Endothelial cell (in vitro differentiated cells): ENCODE data around the gene ZNF648. TPM values are rescaled to one million over a fixed set of nuclear protein-coding genes. Genes with fewer than 3 reads are reported as not detected.

Source experiments
- DNase-seq: peaks from one replicate; pipeline ENCODE4 v3.0.0; 2021; ENCODE audit warnings: low spot score
- H3K27ac Mint-ChIP-seq: one replicate; pipeline ENCODE4 v1.8.0; 2021; ENCODE audit warnings: mixed read lengths, inconsistent platforms; ENCODE audit not compliant: unreplicated experiment
- H3K27me3 Mint-ChIP-seq: one replicate; pipeline ENCODE4 v1.8.0; 2021; ENCODE audit warnings: mild to moderate bottlenecking, moderate library complexity, mixed read lengths, inconsistent platforms; ENCODE audit not compliant: unreplicated experiment
- H3K36me3 Mint-ChIP-seq: one replicate; pipeline ENCODE4 v1.8.0; 2021; ENCODE audit warnings: mild to moderate bottlenecking, low read depth, mixed read lengths, inconsistent platforms; ENCODE audit not compliant: unreplicated experiment
- H3K4me1 Mint-ChIP-seq: one replicate; pipeline ENCODE4 v1.8.0; 2021; ENCODE audit warnings: mild to moderate bottlenecking, mixed read lengths, inconsistent platforms; ENCODE audit not compliant: unreplicated experiment
- H3K4me3 Mint-ChIP-seq: one replicate; pipeline ENCODE4 v1.8.0; 2021; ENCODE audit warnings: mild to moderate bottlenecking, mixed read lengths, inconsistent platforms; ENCODE audit not compliant: unreplicated experiment
- H3K9me3 Mint-ChIP-seq: one replicate; pipeline ENCODE4 v1.8.0; 2021; ENCODE audit warnings: mixed read lengths, inconsistent platforms; ENCODE audit not compliant: unreplicated experiment
- total RNA-seq: library from RNA; stranded (reverse); fragmentation: NEBNext Ultra II Directional; extraction: Animal tissue kit (Norgen Biotek cat#: 25700); gene quantifications from one replicate; pipeline ENCODE4 v1.2.1, GENCODE V29; 2021; ENCODE audit not compliant: unreplicated experiment
- TF ChIP-seq, protein P1 (sequence below): fragments of 200-600 bp; sonication (generic); IDR thresholded peaks from one replicate; pipeline ENCODE4 v1.5.0; 2021; ENCODE audit warnings: antibody characterized with exemption; ENCODE audit not compliant: unreplicated experiment

Gene ZNF648
- total RNA-seq, 1 donor from 2014 or later, result not detected

DNA sequence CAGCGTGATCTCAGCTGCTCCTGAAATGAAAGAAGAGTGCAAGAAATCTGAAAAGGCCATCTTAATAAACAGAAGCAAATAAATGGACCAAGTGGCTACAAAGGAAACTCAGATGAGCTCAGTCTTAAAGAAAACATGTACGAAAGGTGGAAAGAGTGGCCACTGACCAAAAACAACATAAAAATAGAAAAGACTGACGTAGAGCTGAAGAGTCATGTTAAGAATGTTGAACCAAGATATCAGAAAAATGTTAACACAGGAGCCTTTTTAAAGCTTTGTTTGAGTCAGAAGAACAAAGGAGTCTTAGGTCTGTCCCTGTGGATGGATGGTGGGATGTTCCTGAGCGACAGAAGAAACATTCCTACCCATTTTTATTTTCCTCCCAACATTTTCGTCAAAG is 30.8 kb upstream of the ZNF648 start:
- H3K36me3 Mint-ChIP-seq, result no peaks in the 10 kb centered on the region
- no peak overlapping the region for H3K27ac Mint-ChIP-seq
- H3K27me3 Mint-ChIP-seq, result peaks cover 3% of the 10 kb centered on the region
- DNase-seq, result no peak
- no peaks in the 10 kb centered on the region for H3K9me3 Mint-ChIP-seq
- no peak overlapping the region for H3K4me3 Mint-ChIP-seq
- TF ChIP-seq, protein P1, sequence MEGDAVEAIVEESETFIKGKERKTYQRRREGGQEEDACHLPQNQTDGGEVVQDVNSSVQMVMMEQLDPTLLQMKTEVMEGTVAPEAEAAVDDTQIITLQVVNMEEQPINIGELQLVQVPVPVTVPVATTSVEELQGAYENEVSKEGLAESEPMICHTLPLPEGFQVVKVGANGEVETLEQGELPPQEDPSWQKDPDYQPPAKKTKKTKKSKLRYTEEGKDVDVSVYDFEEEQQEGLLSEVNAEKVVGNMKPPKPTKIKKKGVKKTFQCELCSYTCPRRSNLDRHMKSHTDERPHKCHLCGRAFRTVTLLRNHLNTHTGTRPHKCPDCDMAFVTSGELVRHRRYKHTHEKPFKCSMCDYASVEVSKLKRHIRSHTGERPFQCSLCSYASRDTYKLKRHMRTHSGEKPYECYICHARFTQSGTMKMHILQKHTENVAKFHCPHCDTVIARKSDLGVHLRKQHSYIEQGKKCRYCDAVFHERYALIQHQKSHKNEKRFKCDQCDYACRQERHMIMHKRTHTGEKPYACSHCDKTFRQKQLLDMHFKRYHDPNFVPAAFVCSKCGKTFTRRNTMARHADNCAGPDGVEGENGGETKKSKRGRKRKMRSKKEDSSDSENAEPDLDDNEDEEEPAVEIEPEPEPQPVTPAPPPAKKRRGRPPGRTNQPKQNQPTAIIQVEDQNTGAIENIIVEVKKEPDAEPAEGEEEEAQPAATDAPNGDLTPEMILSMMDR, result no peak
- H3K4me1 Mint-ChIP-seq, result no peaks in the 10 kb centered on the region

DNA sequence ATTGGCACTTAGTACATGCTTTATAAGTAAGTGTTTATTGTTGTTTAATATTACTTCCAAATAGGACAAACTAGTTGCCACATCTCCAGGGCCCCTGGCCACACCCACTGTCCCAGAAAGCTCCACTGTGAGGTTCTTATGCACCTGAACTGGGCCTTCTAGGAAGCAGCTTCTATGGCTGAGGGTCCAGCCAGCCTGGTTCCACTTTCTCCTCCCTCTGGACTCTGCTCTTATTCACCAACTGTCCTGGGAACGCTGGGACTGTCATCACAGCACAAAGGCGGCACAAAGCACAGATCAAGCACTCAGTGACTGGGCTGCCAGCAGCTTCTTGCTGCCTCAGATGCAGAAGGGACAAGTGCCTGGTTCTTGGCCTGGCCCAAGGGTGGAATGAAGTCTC is 29.6 kb upstream of the ZNF648 start:
- Mint-ChIP-seq H3K27ac (no peak overlapping the region), H3K4me1 (peaks cover 8% of the 10 kb centered on the region), H3K36me3 (no peaks in the 10 kb centered on the region), H3K4me3 (no peak overlapping the region), H3K9me3 (no peaks in the 10 kb centered on the region), H3K27me3 (peaks cover 5% of the 10 kb centered on the region)
- DNase-seq, result no peak
- TF ChIP-seq, protein P1, result no peak

DNA sequence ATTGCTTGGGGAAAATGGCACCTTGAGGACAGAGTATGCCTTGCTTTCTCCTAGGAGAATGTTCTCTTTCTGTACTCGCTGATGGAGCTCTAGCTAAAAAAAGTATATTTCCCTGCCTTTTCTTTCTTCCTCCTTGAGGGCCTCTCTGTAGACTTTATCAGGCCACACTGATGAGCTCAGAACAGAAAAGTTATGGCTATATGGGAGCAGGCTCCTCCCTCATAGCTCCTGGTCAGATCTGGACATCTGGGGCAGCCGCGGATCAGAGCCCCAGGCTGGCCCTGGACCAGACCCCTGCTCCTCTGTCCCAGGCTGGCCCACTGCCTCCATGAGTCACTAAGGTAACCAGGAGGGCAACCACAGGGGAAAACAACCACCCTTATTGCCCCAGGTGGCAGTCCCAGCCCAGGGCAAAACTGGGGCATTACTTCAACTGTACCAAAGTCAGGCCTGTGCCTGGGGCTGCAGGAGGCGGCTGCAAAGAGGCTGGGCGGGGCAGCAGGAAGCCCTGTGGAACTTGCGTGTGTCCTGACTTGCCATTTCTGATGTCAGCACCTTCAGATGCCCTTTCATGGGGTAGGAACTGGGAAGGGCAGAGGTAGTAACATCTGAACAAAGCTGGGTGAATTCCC is 26.3 kb upstream of the ZNF648 start:
- TF ChIP-seq, protein P1, result no peak
- Mint-ChIP-seq H3K27ac (no peak overlapping the region), H3K9me3 (no peaks in the 10 kb centered on the region), H3K27me3 (peaks cover 4% of the 10 kb centered on the region), H3K36me3 (no peaks in the 10 kb centered on the region), H3K4me3 (no peak overlapping the region), H3K4me1 (peaks cover 13% of the 10 kb centered on the region)
- no peak for DNase-seq

DNA sequence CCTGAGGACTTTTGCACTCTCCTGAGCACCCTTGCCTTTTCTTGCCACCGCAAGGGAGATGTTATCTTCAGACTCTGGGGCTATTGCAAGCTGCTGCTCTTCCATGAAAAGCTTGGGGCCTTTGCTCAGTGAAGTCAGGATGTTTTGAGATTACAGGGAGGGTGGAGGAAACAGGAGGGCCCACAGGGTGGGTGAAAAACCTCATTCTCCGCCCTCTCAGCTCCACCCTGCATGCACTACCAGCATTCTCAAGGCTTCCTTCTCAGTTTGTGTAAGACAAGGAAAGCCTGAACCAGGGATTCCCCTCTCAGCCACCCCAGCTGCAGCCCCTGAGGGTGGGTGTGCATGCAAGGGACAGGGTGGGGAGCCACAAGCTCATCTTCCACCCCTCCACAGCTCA is 25.8 kb upstream of the ZNF648 start:
- no peak overlapping the region for H3K4me3 Mint-ChIP-seq
- TF ChIP-seq, protein P1, result no peak
- no peak overlapping the region for H3K27ac Mint-ChIP-seq
- H3K4me1 Mint-ChIP-seq, result peaks cover 13% of the 10 kb centered on the region
- no peak for DNase-seq
- no peaks in the 10 kb centered on the region for H3K36me3 Mint-ChIP-seq
- no peaks in the 10 kb centered on the region for H3K9me3 Mint-ChIP-seq
- H3K27me3 Mint-ChIP-seq, result peaks cover 4% of the 10 kb centered on the region

DNA sequence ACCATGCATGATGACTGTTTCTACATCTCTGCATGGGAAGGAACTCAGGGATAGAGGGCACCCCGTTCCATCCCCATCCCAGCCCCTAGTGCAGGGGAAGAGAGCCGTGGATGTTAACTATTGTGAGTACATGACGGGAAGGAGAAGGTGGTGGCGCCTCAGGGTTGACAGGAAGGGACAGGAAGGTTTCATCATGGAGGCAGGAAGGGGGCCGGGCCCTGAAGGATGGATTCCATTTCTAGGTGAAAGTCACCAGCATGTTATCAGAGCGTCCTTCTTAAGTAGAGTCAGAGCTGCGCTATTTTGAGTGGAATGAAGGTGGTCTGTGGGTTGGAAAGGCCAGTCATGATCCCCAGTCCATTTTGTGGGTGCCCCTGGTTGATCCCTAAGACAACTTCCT is 25.1 kb upstream of the ZNF648 start:
- H3K27me3 Mint-ChIP-seq, result peaks cover 4% of the 10 kb centered on the region
- H3K9me3 Mint-ChIP-seq, result no peaks in the 10 kb centered on the region
- no peaks in the 10 kb centered on the region for H3K36me3 Mint-ChIP-seq
- TF ChIP-seq, protein P1, result no peak
- peak overlapping the region; percentile 57 for H3K27ac Mint-ChIP-seq
- DNase-seq, result no peak
- peaks cover 13% of the 10 kb centered on the region for H3K4me1 Mint-ChIP-seq
- no peak overlapping the region for H3K4me3 Mint-ChIP-seq
